GM12878 (cell line): Measurements from ENCODE around the gene BPNT1.

Source experiments
- CTCF ChIP-seq, 3 experiments: IDR thresholded peaks in 2 of 3; conservative IDR thresholded peaks in 1 of 3; 2 replicates each; pipeline ENCODE4 v1.5.1; 2011; ENCODE audit warnings: low read depth in 3 of 3, low read length in 3 of 3, mild to moderate bottlenecking in 3 of 3, control low read depth in 2 of 3, moderate library complexity in 2 of 3, inconsistent platforms in 1 of 3, mixed read lengths in 1 of 3; ENCODE audit not compliant: control insufficient read depth in 2 of 3, insufficient read depth in 1 of 3; ENCODE audit errors: extremely low read depth in 1 of 3
- EED ChIP-seq: sonication (generic); IDR thresholded peaks from 2 replicates; pipeline ENCODE4 v1.6.1; 2016; ENCODE audit warnings: antibody characterized with exemption, low read depth
- EZH2 ChIP-seq: IDR thresholded peaks from 2 replicates; pipeline ENCODE4 v1.6.1; 2012; ENCODE audit warnings: low read depth, mild to moderate bottlenecking, control low read depth, inconsistent platforms, low read length, borderline replicate concordance; ENCODE audit not compliant: control insufficient read depth
- GATAD2B ChIP-seq: fragments of 450-650 bp; conservative IDR thresholded peaks from 2 replicates; pipeline ENCODE4 v1.6.1; 2017; ENCODE audit warnings: low read depth, mild to moderate bottlenecking, moderate library complexity
- MYC ChIP-seq: IDR thresholded peaks from 2 replicates; pipeline ENCODE4 v1.6.1; 2011; ENCODE audit warnings: mild to moderate bottlenecking, low read length, moderate library complexity, inconsistent platforms; ENCODE audit not compliant: insufficient read depth, insufficient replicate concordance, insufficient read length, severe bottlenecking
- POLR2AphosphoS5 ChIP-seq: IDR thresholded peaks from 2 replicates; pipeline ENCODE4 v1.6.1; 2011; ENCODE audit warnings: mild to moderate bottlenecking, low read length, inconsistent platforms
- SMAD1 ChIP-seq: fragments of 450-650 bp; IDR thresholded peaks from 2 replicates; pipeline ENCODE4 v1.6.1; 2018; ENCODE audit warnings: mild to moderate bottlenecking, low read depth; ENCODE audit not compliant: partially characterized antibody

GRCh38 chr1:220044678-220045355, 44.8 kb downstream of the BPNT1 start:
- no peak for TF ChIP-seq GATAD2B
- no peak for TF ChIP-seq EZH2
- TF ChIP-seq SMAD1: no peak
- no peak for TF ChIP-seq CTCF (IDR thresholded peaks at IDR 0.05 in 2 of 3, conservative IDR thresholded peaks at IDR 0.05 in 1 of 3; ENCODE audit: control insufficient read depth in 2 of 3, extremely low read depth in 1 of 3, insufficient read depth in 1 of 3, low read depth in 3 of 3, low read length in 3 of 3)
- no peak for TF ChIP-seq MYC
- no peak for TF ChIP-seq POLR2AphosphoS5
- no peak for TF ChIP-seq EED
